Sigmoid colon (tissue), 4 donors: Measurements from ENCODE around the gene FXYD1.

ENCODE experiments used
- EP300 ChIP-seq, 4 donors: sonication (generic); formaldehyde crosslinking; IDR thresholded peaks; one replicate each; pipeline ENCODE4 v1.6.1; 2017; ENCODE audit warnings: antibody characterized with exemption in 4 of 4
- POLR2A ChIP-seq, 2 donors: fragments of 450-650 bp; IDR thresholded peaks; one replicate each; pipeline ENCODE4 v1.6.1; 2016; ENCODE audit warnings: antibody characterized with exemption in 2 of 2, mild to moderate bottlenecking in 2 of 2, moderate library complexity in 2 of 2
- POLR2AphosphoS5 ChIP-seq, 4 donors: sonication (generic); formaldehyde crosslinking; IDR thresholded peaks; one replicate each; pipeline ENCODE4 v1.6.1; 2017; ENCODE audit warnings: antibody characterized with exemption in 4 of 4
- TF ChIP-seq, protein P1 (sequence below), 4 experiments: fragments of 450-650 bp in 3 of 4; fragments of 200-600 bp in 1 of 4; IDR thresholded peaks; one replicate each; pipeline ENCODE4 v1.5.1; 2016 to 2019; ENCODE audit warnings: antibody characterized with exemption in 4 of 4, mild to moderate bottlenecking in 3 of 4, moderate library complexity in 2 of 4

DNA sequence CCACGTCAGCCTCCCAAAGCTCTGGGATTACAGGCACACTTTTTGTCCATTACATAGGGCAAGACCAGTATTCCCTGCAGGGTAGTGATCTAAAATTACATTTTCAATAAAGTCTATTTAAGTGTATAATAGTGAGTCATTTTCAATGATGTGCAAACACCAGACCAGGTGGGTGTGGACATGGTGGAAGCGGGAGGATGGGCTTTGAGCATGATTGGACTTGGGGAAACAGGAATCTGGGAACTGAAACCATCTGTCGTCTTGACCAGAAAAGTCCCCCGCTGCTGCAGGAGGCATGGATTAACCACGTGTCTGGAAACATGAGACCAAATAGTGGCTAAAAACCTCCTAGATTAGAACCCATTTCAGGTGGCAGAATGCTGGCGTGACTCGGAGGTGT is 18.1 kb upstream of the FXYD1 start:
- TF ChIP-seq, protein P1, sequence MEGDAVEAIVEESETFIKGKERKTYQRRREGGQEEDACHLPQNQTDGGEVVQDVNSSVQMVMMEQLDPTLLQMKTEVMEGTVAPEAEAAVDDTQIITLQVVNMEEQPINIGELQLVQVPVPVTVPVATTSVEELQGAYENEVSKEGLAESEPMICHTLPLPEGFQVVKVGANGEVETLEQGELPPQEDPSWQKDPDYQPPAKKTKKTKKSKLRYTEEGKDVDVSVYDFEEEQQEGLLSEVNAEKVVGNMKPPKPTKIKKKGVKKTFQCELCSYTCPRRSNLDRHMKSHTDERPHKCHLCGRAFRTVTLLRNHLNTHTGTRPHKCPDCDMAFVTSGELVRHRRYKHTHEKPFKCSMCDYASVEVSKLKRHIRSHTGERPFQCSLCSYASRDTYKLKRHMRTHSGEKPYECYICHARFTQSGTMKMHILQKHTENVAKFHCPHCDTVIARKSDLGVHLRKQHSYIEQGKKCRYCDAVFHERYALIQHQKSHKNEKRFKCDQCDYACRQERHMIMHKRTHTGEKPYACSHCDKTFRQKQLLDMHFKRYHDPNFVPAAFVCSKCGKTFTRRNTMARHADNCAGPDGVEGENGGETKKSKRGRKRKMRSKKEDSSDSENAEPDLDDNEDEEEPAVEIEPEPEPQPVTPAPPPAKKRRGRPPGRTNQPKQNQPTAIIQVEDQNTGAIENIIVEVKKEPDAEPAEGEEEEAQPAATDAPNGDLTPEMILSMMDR (IDR thresholded peaks at IDR 0.05) = no peak
- TF ChIP-seq EP300 (IDR thresholded peaks at IDR 0.05) = no peak
- TF ChIP-seq POLR2AphosphoS5 (IDR thresholded peaks at IDR 0.05) = peak in 1 of 4 donors; percentile 24
- no peak for TF ChIP-seq POLR2A (IDR thresholded peaks at IDR 0.05)
